NCI-H187 treated with DMSO at 0.1 percent for 48 hours (cell line): ENCODE data around the gene ADARB1.

ENCODE experiments used
- DNase-seq: peaks from one replicate; lab custom pipeline; 2025; lab: John Stamatoyannopoulos, UW

ADARB1 gene

GRCh38 chr21:45054927-45055612 is 19.3 kb upstream of the ADARB1 start:
- DNase-seq = no peak

DNA sequence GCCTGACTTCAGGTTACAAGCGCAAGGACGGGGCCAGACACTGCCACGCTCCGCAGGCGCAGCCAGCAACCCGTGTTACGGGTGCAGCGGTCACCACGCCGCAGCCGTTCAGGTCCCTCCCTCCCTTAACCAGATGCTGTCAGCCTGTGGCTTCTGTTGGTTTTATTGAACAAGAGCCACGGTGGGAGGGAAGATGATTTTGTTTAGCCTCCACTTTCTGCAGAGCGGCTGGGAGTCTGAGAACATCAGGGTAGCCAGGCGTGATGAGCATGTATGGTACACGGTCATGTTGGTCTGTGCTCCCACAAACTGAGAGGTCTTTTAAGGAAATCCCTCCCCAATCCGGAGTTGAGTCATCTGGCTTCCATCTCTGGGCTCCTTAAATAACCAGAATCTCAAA is 18.5 kb upstream of the ADARB1 start:
- DNase-seq = no peak

- no peak for DNase-seq
Observed at GRCh38 chr21:45056296-45056904, 18.0 kb upstream of the ADARB1 start.

DNA sequence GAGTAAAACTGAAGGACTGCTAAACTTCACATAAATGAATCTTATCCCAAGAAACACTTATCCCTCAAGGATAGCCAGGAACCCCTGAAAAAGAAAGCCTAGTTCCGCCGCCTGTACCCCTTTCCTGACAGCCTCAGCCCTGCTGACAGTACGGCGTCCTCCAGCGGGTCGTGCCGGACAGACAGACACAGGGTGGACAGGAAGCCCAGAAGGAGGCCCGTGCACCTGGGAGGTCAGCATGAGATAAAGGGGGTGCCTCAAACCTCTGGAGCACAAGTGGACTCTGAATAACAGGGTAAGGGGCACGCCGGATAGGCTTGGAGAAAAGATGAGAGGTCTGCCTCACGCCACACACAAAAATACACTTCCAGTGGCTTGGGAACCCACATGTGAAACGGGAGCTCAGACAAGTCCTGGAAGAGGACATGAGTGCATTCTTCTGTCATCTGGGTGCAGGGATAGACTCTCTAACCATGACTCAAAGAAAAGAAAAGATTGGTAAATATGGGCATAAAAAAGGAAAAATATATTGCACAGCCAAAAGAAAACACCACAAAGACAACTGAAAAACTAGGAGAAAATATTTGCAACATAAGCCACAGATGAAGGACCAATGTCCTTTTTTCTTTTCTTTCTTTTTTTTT is 17.3 kb upstream of the ADARB1 start:
- DNase-seq = no peak

GRCh38 chr21:45057886-45058285 is 16.5 kb upstream of the ADARB1 start:
- no peak for DNase-seq

GRCh38 chr21:45059121-45059520 is 15.3 kb upstream of the ADARB1 start:
- no peak for DNase-seq

DNA sequence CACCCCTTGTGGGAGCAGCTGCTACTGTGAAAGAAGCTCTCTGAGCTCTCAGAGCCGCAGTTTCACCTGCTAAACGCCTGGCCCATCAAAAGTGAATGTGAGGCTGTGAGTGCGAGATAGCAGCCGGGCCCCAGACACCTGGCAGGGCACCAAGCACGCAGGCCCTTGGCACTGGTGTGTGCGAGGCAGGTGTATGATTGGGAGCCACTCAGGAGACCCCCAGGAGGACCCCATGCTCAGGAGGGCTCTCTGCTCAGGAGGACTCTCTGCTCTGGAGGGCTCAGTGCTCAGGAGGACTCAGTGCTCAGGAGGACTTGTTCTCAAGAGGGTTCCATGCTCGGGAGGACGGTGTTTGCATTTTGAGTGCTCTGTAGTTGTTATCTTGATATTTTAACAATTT is 14.3 kb upstream of the ADARB1 start:
- DNase-seq = no peak

DNA sequence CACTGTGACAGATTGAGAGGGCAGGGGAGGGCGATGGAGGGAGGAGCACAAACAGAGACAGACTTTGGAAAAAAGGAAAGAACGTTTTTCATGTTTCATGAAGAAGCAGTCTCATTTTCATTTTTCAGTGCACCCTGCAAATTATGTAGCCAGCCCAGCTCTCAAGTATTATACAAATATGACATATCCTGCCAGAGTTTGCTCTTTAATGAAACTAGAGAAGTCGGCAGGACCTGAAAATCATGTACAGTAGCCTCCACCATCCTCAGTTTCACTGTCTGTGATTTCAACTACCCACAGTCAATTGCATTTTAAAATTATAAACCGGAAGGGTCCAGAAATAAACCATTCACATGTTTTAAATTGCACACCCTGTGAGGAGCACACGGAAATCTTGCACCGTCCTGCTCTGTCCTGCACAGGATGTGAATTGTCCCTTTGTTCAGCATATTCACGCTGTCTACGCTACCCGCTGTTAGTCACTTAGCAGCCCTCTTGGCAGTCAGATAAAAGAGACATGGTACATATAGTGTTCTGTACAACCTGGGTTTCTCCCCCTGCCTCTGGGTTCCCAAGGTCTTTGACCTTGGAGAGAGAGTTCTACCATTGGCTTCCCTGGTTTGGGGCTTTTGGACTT is 13.6 kb upstream of the ADARB1 start:
- DNase-seq = no peak

DNA sequence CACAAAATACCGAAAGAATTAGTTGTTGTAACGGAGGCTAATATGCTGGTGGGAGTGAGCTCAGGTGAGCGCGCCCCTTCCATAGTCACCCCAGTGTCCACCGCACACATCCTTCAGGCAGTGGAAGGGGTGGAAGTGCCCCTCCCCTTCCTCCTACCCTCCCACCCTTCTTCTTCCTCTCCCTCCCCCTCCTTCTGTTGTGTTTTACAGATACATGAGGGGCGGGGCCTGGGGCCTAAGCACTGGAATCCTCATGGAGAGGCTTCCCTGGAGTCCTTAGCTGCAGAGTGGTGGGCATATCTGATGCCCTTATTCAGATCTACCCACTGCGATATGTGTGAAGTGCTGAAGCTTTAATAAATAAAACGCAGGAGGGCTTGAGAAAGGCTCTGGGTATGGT is 10.3 kb upstream of the ADARB1 start:
- DNase-seq = no peak

GRCh38 chr21:45064618-45065399 is 9.6 kb upstream of the ADARB1 start:
- no peak for DNase-seq

GRCh38 chr21:45067462-45068285 is 6.7 kb upstream of the ADARB1 start:
- peak; percentile 16 for DNase-seq

DNA sequence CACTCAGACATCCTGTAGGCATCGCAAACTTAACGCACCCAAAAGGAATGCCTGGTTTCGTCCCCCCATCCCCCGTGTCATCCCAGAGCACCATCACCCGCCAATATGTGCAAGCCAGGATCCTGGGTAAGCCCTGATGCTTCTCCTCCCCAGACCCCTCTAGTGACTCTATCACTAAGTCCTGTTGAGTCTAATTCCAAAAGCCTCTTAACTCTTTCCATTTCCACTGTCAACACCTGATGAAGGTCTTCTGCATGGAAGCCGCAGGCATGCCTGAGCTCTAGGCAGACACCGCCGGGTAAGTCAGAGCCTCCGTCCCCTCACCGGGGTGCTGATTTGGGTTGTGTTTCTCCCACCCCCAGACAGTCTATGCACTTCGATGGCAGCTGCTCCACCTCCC is 5.3 kb upstream of the ADARB1 start:
- no peak for DNase-seq

GRCh38 chr21:45069711-45070110 is 4.7 kb upstream of the ADARB1 start:
- no peak for DNase-seq

- no peak for DNase-seq
Observed at GRCh38 chr21:45071078-45071873, 3.1 kb upstream of the ADARB1 start.

- no peak for DNase-seq
Observed at GRCh38 chr21:45071874-45072737, 2.3 kb upstream of the ADARB1 start.

DNA sequence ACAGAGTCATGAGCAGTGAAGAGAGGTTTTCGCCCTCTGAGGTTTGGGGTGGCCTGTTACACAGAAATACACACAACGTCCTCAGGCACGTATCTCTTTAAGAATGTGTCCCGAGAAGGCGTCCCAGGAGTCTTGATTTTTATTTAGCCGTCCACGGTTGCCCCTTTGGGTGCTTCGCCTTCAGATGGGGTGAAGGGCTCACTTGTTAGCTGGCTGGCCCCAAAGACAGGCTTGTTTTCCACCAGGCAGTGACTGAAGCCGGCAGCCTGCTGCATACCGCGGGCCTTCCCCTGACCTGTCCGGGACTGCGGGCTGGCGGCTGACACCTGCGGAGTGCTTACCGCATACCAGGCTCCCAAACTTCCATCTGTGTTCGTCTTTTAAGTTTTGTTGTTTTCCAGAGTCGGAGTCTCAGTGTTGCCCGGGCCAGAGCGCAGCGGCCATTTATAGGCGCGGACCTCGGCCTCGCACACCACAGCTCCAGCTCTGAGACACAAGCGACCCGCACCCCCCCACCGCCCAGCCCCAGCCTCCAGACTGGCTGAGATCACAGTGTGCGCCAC is 1.6 kb upstream of the ADARB1 start:
- no peak for DNase-seq

DNA sequence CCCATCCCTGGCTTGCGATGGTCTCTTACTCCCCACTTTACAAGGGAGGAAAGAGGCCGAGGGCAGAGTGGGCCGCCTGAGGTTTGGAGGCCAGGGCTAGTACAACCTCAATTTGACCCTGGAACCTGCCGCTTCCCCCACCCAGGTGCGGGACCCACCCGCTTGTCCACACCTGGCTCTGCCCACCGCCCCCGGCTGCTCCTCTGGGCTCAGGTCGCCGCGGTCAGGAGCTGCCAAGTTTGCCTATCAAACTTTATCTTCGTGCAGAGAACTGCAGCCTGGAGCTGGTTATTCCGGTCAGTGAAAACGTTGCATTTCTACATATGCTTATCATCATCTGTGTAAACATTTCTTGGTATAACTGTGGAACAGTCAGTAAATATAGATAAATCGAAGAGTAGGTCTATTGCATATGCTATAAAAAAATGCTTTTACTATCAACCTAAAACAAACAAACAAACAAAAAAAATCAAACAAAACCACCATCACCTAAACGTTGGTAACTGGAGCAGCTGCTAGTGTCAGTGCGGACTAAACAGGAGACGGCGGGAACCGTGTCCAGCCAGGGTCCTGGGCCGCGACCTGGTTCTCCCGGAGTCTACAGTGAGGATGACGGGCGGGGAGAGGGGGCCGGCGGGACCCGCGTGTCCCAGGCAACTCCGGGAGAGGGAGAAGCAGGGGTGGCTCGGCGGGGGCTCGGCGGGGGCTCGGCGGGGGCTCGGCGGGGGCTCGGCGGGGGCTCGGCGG is 906 bp upstream of the ADARB1 start:
- DNase-seq = no peak

DNA sequence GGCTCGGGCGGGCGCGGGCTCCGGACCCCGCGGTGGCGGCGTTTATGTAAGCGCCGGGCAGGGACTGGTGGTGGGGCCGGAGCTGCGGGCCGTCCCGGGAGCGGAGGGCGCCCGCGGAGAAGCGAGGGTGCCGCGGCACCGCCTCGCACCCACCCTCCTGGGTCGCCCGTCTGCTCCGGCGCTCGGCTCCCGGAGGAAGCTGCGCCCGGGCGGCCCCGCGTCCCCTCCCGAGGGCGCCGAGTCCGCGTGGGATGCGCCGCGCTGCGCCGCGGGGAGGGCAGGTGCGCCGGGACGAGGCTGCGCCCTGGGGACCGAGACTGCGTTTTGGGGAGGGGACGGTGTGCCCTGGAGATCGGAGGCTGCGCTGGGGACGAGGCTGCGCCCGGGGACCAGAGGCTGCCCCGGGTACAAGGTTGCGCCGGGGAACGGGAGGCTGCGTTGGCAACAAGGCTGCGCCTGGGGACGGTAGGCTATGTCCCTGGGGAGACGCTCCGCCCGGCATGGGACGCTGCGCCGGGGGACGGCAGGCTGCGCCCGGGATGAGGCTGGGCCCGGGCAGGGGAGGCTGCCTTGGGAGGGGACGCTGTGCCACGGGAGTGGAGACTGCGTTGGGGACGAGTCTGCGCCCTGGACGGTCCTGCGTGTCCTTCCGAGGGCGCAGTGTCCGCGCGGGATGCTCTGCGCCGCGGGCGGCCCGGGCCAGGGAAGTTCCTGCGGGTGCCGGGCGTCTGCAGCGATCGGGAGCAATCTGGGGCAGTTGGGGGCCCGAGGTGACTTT is 627 bp downstream of the ADARB1 start:
- DNase-seq = no peak
